Activated naive CD8-positive, alpha-beta T cell treated with anti-CD3 and anti-CD28 coated beads, Interleukin-2, amount 50 U/mL, for 24 hours (primary cell): ENCODE measurements around the gene RAB24.
"Not testable (repeated sequence)": the region's sequence is repeated elsewhere in the genome, so short reads cannot be mapped to it uniquely, and the experiment has no call there.

Experiments
- ATAC-seq: fragments of 150-1000 bp; cut with Tn5 transposase; one replicate; pipeline ENCODE4 v1.10.0; 2021
- DNase-seq: peaks from one replicate; pipeline ENCODE4 v3.0.0; 2021
- H3K27ac Mint-ChIP-seq: one replicate; pipeline ENCODE4 v1.8.0; 2021; ENCODE audit warnings: mild to moderate bottlenecking, mixed read lengths
- H3K27me3 Mint-ChIP-seq: one replicate; pipeline ENCODE4 v1.8.0; 2021; ENCODE audit warnings: mixed read lengths
- H3K36me3 Mint-ChIP-seq: one replicate; pipeline ENCODE4 v1.8.0; 2021; ENCODE audit warnings: low read depth, mixed read lengths
- H3K4me1 Mint-ChIP-seq: one replicate; pipeline ENCODE4 v1.8.0; 2021; ENCODE audit warnings: mixed read lengths
- H3K4me3 Mint-ChIP-seq: one replicate; pipeline ENCODE4 v1.8.0; 2021; ENCODE audit warnings: mild to moderate bottlenecking, moderate library complexity, mixed read lengths
- H3K9me3 Mint-ChIP-seq: one replicate; pipeline ENCODE4 v1.8.0; 2021; ENCODE audit warnings: mixed read lengths

RAB24 gene

GRCh38 chr5:177303121-177303924 lies at the start of gene RAB24, which contains the start of gene PRELID1:
RAB24 (minus strand) TSS chr5:177303719; CDS start chr5:177303288, 431 bp downstream.
PRELID1 (plus strand) TSS chr5:177303799; CDS start chr5:177303986, 187 bp downstream.
- peaks cover 44% of the 10 kb centered on the region for H3K36me3 Mint-ChIP-seq
- DNase-seq (peak; percentile 95), ATAC-seq (peak; percentile 55)
- H3K4me1 Mint-ChIP-seq, result peaks cover 65% of the 10 kb centered on the region
- no peaks in the 10 kb centered on the region for H3K9me3 Mint-ChIP-seq
- H3K27ac Mint-ChIP-seq, result peak within 1 kb of the TSS; percentile 93
- peak within 1 kb of the TSS; percentile 98 for H3K4me3 Mint-ChIP-seq
- H3K27me3 Mint-ChIP-seq, result no peaks in the 10 kb centered on the region

GRCh38 chr5:177353093-177353492 lies 49.6 kb upstream of the RAB24 start:
- Mint-ChIP-seq H3K27me3 (no peaks in the 10 kb centered on the region), H3K36me3 (peaks cover 9% of the 10 kb centered on the region), H3K4me1 (peaks cover 60% of the 10 kb centered on the region), H3K9me3 (peaks cover 7% of the 10 kb centered on the region), H3K27ac (no peak overlapping the region), H3K4me3 (no peak overlapping the region)
- no peak for ATAC-seq
- no peak for DNase-seq

DNA sequence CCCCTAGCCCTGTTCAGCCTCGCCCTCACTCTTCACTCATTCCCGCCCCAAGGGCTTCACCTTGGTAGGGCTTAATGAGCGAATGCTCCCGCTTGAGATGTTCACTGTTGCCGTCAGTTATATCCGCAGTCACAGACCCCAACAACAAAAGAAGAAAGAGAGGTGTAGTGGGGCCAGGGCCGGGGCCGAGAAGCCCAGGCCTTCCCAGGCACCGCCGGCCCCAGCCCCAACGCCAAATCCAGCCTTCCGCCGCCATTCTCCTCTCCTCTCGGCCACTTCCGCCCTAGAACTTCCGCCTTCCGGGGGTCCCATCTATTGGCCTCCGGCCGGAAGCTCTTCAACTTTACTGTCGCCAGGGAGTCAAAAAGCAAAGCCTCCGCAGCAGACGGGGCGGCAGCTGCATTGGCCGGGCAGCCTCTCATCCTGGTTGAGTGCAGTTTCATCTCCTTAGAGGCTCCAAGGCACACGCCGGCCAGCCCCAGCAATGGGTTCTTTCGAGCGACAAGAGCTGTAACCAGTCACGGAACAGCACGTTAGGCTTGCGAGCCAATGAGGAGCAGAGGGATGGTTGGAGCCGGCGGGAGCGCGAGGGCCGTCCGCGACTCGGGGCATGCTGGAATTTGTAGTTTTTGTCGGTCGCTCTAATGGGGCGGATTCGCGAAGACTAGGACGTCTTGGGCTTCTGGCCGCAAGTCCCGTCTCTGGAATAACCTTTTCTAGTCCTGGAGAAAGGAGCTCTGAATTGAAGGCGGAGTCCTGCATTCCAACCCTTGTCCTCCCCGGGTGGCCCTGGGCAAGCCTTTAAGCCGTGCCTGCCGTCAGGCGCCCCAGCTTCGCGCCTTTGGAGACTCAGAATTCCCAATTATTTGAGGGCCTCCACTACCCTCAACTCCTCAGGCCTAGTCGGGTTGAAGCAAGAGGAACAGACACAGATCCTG lies 48.1 kb upstream of the RAB24 start, which contains the start of gene LMAN2:
Gene LMAN2 (minus strand): TSS at position 277 of the 938 bp plus-strand sequence. CDS start 21 bp downstream, at position 256.
- Mint-ChIP-seq H3K4me1 (peaks cover 62% of the 10 kb centered on the region), H3K36me3 (peaks cover 19% of the 10 kb centered on the region), H3K4me3 (peak within 1 kb of the TSS; percentile 98), H3K27ac (peak within 1 kb of the TSS; percentile 99), H3K9me3 (peaks cover 7% of the 10 kb centered on the region), H3K27me3 (no peaks in the 10 kb centered on the region)
- peak; percentile 97 for ATAC-seq
- DNase-seq, result peak; percentile 88

GRCh38 chr5:177350776-177351391 lies 47.4 kb upstream of the RAB24 start:
- H3K4me1 Mint-ChIP-seq, result peaks cover 58% of the 10 kb centered on the region
- peak overlapping the region; percentile 99 for H3K27ac Mint-ChIP-seq
- peak; percentile 11 for ATAC-seq
- peaks cover 6% of the 10 kb centered on the region for H3K9me3 Mint-ChIP-seq
- H3K36me3 Mint-ChIP-seq, result peaks cover 26% of the 10 kb centered on the region
- peak overlapping the region; percentile 98 for H3K4me3 Mint-ChIP-seq
- H3K27me3 Mint-ChIP-seq, result no peaks in the 10 kb centered on the region
- DNase-seq, result no peak

DNA sequence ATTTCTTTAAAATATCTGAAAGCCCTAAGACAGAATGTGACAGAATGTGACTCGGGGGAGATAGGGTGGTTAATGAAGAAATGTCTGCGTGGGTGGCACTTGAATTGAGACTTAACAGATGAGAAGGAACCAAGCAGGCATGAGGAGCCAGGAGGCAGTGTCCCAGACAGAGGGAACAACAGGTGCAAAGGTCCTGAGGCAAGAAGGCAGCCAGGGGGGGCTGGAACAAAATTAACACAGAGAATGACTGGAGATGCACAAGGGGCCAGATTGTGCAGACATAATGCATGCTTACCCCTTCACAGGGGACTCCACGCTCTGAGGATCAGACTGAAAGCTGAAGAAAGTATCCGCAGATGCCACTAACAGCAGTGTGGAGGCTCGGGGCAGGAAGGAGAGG lies 46.2 kb upstream of the RAB24 start:
- H3K9me3 Mint-ChIP-seq, result no peaks in the 10 kb centered on the region
- no peak for DNase-seq
- peak overlapping the region; percentile 98 for H3K4me3 Mint-ChIP-seq
- H3K4me1 Mint-ChIP-seq, result peaks cover 51% of the 10 kb centered on the region
- H3K27ac Mint-ChIP-seq, result peak overlapping the region; percentile 79
- no peaks in the 10 kb centered on the region for H3K27me3 Mint-ChIP-seq
- H3K36me3 Mint-ChIP-seq, result peaks cover 24% of the 10 kb centered on the region
- no peak for ATAC-seq

GRCh38 chr5:177349362-177349647 lies 45.8 kb upstream of the RAB24 start:
- Mint-ChIP-seq H3K27ac (peak overlapping the region; percentile 79), H3K36me3 (peaks cover 25% of the 10 kb centered on the region), H3K4me1 (peaks cover 50% of the 10 kb centered on the region), H3K4me3 (peak overlapping the region; percentile 98), H3K27me3 (no peaks in the 10 kb centered on the region), H3K9me3 (no peaks in the 10 kb centered on the region)
- ATAC-seq (no peak), DNase-seq (no peak)

GRCh38 chr5:177347699-177348098 lies 44.2 kb upstream of the RAB24 start:
- H3K36me3 Mint-ChIP-seq, result peaks cover 30% of the 10 kb centered on the region
- H3K4me3 Mint-ChIP-seq, result no peak overlapping the region
- H3K9me3 Mint-ChIP-seq, result no peaks in the 10 kb centered on the region
- no peak for ATAC-seq
- peaks cover 50% of the 10 kb centered on the region for H3K4me1 Mint-ChIP-seq
- H3K27me3 Mint-ChIP-seq, result no peaks in the 10 kb centered on the region
- DNase-seq, result no peak
- peak overlapping the region; percentile 49 for H3K27ac Mint-ChIP-seq

DNA sequence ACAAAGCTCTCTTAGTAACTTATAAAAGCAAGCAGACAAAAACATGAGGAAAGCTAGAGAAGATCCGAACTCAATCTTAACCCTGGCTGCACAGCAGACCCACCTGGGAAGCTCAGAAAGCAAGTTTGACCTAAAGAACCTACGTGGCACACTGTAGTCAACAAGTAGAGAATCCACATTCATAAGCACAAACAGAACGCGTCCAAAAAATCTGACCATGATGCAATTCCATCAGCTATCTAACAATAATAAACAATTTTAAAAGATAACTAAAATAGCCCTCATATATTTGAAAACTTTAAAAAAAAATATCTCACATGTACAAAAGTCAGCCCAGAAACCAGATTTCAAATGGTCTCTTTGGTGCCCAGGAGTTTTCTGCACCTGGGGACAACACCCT lies 43.3 kb upstream of the RAB24 start:
- no peaks in the 10 kb centered on the region for H3K9me3 Mint-ChIP-seq
- H3K4me3 Mint-ChIP-seq, result no peak overlapping the region
- no peaks in the 10 kb centered on the region for H3K27me3 Mint-ChIP-seq
- DNase-seq, result no peak
- H3K36me3 Mint-ChIP-seq, result peaks cover 31% of the 10 kb centered on the region
- peaks cover 46% of the 10 kb centered on the region for H3K4me1 Mint-ChIP-seq
- ATAC-seq, result no peak
- H3K27ac Mint-ChIP-seq, result no peak overlapping the region

- ATAC-seq, result no peak
- Mint-ChIP-seq H3K27me3 (no peaks in the 10 kb centered on the region), H3K4me1 (peaks cover 38% of the 10 kb centered on the region), H3K4me3 (no peak overlapping the region), H3K27ac (no peak overlapping the region), H3K9me3 (no peaks in the 10 kb centered on the region), H3K36me3 (peaks cover 42% of the 10 kb centered on the region)
- no peak for DNase-seq
Observed at GRCh38 chr5:177344891-177345290, 41.4 kb upstream of the RAB24 start.

DNA sequence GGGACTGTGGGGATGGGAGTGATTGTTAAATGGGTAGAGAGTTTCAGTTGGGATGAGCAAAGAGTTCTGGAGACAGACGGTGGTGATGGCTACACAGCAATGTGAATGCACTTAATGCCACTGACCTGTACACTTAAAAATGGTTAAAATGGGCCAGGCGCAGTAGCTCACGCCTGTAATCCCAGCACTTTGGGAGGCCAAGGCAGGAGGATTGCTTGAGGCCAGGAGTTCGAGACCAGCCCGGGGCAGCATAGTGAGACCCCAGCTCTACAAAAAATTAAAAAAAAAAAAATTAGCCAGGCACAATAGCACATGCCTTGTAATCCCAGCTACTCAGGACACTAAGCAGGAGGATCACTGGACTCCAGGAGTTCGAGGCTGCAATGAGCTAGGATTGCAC lies 40.3 kb upstream of the RAB24 start:
- no peak for ATAC-seq
- H3K4me3 Mint-ChIP-seq, result no peak overlapping the region
- no peaks in the 10 kb centered on the region for H3K9me3 Mint-ChIP-seq
- peaks cover 33% of the 10 kb centered on the region for H3K4me1 Mint-ChIP-seq
- no peak for DNase-seq
- H3K27me3 Mint-ChIP-seq, result no peaks in the 10 kb centered on the region
- H3K27ac Mint-ChIP-seq, result no peak overlapping the region
- peaks cover 46% of the 10 kb centered on the region for H3K36me3 Mint-ChIP-seq

- Mint-ChIP-seq H3K4me1 (peaks cover 33% of the 10 kb centered on the region), H3K36me3 (peaks cover 46% of the 10 kb centered on the region)
- not testable (repeated sequence) for DNase-seq, H3K27ac Mint-ChIP-seq, H3K4me3 Mint-ChIP-seq, H3K9me3 Mint-ChIP-seq, H3K27me3 Mint-ChIP-seq, ATAC-seq
Observed at GRCh38 chr5:177343000-177343399, 39.5 kb upstream of the RAB24 start.

DNA sequence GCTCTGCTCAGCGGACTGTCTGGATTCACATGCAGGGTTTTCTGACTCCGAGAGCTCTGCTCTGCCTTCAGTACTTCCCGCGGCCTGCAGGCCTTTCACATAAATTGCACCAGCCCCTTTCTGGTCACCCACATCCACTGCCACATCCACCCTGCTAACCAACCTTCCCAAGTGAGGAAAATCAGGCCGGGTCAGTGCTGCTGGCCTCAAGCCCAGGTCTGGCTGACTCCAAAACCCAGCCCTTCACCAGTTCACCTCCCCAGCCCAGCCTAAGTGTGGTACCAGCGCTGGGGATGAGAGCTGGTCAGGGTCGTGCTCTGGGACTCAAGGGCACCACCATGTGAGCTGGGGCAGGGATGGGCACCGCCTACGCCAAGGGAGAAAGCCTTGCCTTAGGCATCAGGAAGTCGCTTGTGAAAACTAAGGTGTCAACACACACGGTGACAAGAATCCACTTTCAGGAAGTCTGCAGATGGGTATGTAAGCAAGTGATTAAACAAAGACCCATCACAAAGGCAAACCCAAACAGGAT lies 35.7 kb upstream of the RAB24 start:
- ATAC-seq (no peak), DNase-seq (no peak)
- Mint-ChIP-seq H3K36me3 (peaks cover 40% of the 10 kb centered on the region), H3K9me3 (no peaks in the 10 kb centered on the region), H3K4me3 (no peak overlapping the region), H3K27ac (no peak overlapping the region), H3K4me1 (peaks cover 14% of the 10 kb centered on the region), H3K27me3 (no peaks in the 10 kb centered on the region)

DNA sequence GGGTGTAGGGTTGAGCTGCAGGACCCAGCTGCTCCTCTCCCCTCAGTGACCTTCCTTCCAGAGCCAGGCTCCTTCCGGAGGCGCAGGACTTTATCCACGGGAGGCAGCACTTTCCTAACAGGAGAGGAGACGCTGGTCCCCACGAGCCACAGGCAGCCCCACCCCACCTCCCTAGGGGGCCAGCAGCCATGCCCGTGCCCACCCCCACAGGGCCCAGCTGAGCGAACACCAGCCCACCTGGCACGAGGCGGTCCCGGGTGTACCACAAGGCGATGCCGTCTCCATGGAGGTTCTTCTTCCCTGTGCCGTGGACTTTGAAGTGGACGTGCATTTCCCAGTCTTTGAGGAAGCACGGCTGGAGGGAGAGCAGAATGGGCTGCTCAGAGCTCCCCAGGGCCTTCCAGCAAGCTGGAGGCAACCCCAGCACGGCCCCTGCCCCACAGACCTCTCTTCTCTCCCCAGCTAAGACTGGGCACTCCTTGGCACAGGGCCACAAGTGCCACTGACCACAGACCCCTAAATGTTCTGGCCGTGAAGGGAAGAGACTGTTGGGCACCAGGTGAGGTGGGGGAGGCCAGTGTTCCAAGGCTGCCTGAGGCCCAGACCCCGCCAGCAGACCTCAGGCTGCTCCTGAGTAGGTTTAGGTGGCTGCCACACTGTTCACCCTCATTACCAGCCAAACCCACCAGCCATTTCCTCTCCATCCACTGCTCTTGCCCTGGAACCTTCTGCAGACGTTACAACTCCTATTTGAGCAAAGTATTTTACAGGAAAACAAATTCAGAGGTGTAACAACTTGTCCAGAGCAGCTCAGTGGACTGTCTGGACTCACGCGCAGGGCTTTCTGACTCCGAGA lies 35.0 kb upstream of the RAB24 start:
- H3K27ac Mint-ChIP-seq, result no peak overlapping the region
- no peak overlapping the region for H3K4me3 Mint-ChIP-seq
- peaks cover 44% of the 10 kb centered on the region for H3K36me3 Mint-ChIP-seq
- no peaks in the 10 kb centered on the region for H3K27me3 Mint-ChIP-seq
- peaks cover 11% of the 10 kb centered on the region for H3K4me1 Mint-ChIP-seq
- DNase-seq, result no peak
- ATAC-seq, result no peak
- H3K9me3 Mint-ChIP-seq, result no peaks in the 10 kb centered on the region
